Right ventricle myocardium superior (tissue), 1 donor: ENCODE results near the gene ABCA3. TPM values are rescaled to one million over a fixed set of nuclear protein-coding genes. Genes with fewer than 3 reads are reported as not detected.
"Not testable (repeated sequence)": the region's sequence is repeated elsewhere in the genome, so short reads cannot be mapped to it uniquely, and the experiment has no call there.

Experiments used
- ATAC-seq: fragments of 200-7000 bp; cut with Tn5 transposase; one replicate; pipeline ENCODE4 v1.9.1; 2020; ENCODE audit warnings: mild to moderate bottlenecking; ENCODE audit not compliant: poor library complexity
- DNase-seq: peaks from one replicate; pipeline ENCODE4 v3.0.0-alpha.2; 2020
- intact Hi-C: fragments of 100-400 bp; cut with DNase I; formaldehyde crosslinking; loops from one replicate; pipeline ENCODE4 v1.11.2; 2022
- long read RNA-seq: library from polyadenylated mRNA; unstranded; transcript quantifications from one replicate; pipeline ENCODE4 v2.0.0, GENCODE V29; 2021
- total RNA-seq: library from RNA; stranded (reverse); fragmentation: NEBNext Ultra II Directional; extraction: Animal tissue kit (Norgen Biotek cat#: 25700); gene quantifications from one replicate; pipeline ENCODE4 v1.2.1, GENCODE V29; 2021
- donor health status: DM: no; HTN: yes; CAD: no; lungs with severe emphysema.

ABCA3 gene
- 6.0 TPM for total RNA-seq
- long read RNA-seq, partial matches to known transcripts = 12 of 17 reads
- long read RNA-seq, other reads (novel, unspliced or antisense) = 5 of 17 reads

DNA sequence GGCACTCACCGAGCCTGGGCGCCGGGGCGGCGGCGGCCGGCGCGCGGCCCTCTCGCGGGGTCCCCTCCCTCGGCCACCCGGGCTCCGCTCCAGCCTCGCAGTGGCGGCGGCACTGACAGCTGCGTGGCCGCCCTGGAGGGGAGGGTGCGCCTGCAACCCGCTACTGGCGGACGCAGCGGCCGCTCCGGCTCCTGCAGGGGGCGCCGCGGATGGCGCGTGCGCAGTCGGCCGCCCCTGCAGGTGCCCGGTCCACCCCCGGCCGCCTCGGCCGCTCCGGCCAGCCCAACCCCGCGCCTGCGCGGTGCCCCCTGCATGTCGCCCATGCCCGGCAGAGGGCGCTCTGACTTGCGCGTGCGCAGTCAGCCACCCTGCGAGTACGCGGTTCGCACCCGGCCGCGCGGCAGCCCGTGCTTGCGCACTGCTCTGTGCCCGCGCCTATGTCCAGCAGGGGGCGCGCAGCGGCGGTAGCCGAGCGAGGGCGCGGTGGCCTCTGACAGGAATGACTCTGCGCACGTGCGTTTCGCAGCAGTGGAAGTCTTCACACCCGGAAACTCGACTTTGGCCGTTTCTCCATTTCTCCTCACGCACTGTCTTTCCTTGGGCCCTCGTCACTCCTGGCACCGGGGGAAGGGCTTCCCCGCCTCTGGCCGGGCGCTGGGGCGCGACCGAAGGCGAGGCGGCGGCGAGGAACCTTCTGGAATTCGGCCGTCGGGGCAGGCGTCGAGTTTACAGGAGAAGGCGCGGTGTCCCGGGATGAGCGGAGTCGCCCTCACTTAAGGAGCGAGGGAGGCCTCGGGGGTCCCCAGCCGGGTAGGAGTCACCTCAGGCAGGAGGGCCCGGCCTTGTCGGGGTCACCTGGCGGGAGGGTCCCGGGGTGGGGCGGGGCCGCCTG, at the start of gene ABCA3:
TSS of gene ABCA3 (minus strand) at position 165 of the 892 bp plus-strand sequence. CDS start 14,262 bp downstream, outside the sequence.
- intact Hi-C loops = loop anchor here (5.0 to 10.0 kb wide), 2 partner anchors 84 to 161 kb away; partner anchors contain the start of gene CCNF
- DNase-seq = peak; percentile 95
- ATAC-seq = peak; percentile 97

DNA sequence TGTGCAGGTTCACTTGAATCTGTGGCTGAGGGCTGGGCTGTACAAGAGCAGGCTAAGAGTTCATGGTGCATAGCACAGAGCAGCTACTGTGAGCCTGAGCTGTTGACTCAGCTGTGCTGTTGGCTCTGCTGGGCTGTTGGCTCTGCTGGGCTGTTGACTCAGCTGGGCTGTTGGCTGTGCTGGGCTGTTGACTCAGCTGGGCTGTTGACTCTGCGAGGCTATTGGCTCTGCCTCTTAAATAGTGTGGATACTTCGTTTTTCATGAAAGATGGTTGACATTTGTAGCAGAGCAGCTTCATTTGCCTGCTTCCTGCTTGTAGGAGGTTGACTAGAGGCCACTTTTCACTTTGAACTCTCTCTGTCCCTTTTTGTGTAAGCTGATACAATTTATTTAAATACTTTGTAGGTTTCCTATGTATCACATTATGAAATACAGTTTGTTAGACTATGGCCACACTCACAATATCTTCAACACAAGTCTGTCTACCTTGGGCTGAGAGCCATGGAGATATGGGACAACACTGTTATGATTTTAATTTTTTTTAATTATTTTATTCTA, 48.4 kb upstream of the ABCA3 start:
- intact Hi-C loops = no loop called here
- ATAC-seq = no peak
- no peak for DNase-seq

DNA sequence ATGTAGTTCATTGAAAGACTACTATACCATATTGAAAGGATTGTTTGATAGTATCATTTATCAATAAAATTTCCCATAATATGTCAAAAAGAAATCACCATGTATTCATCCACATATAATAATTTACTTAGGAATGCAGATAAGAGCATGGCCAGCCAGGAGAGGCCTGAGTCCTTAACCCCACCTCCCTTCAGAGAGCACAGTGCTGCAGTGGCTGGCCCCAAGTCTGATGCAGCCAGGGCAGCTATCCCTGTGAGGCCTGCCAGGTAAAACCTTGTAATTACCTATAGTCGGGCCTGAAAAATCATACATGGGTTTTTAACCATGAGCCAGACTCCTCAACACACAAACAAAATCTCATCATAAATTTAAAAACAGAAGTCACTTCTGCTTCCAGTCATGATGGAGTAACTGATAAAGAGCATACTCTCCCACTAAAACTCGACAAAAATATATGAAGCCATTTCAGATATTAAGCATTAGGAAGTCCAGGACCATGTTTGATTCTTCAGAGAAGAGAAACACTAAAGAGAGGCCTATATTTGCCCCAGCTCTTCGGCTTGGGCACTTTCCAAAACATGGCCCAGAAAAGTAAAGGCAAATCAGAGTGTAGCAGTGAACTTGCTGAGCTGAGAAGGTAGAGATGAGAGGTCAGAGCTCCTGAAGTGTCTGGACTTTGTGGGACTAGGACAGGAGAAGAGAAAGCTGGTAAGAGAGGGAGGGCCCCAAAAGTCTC, 47.8 kb upstream of the ABCA3 start:
- no peak for ATAC-seq
- intact Hi-C loops = no loop called here
- DNase-seq = no peak

DNA sequence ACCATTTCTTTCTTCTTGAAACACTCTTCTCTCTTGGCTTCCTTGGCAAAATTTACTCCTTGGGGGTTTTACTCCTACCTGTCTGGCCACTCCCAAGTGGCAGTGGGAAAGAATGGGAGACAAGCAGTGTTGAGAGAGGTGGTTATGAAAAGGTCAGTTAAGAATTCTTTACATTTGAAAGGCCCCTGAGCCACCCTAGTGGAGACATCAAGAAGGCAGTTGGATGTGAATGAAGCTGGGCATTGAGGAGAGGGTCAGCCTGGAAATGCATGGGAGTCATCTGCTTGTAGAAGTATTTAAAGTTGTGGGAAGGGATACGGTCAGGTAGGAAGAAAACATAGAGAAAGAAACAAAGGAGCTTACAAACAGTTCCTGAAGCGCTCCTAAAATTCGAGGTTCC, 46.5 kb upstream of the ABCA3 start:
- DNase-seq (no peak), ATAC-seq (no peak)
- intact Hi-C loops = no loop called here

DNA sequence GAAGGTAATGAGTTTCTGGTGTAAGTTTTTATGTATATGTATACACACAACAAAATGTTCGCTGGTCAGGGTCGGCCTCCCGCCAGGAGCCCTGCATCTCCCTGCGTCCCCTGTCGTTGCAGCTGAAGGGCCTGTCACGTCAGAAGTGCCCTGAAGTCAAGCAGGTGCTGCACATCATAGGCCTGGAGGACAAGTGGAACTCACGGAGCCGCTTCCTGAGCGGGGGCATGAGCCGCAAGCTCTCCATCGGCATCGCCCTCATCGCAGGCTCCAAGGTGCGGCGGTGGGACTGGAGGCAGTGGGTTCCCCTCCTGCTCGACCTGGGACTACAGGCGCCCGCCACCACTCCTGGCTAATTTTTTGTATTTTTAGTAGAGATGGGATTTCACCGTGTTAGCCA, 45.5 kb upstream of the ABCA3 start:
- intact Hi-C loops, DNase-seq, ATAC-seq: not testable (repeated sequence)

DNA sequence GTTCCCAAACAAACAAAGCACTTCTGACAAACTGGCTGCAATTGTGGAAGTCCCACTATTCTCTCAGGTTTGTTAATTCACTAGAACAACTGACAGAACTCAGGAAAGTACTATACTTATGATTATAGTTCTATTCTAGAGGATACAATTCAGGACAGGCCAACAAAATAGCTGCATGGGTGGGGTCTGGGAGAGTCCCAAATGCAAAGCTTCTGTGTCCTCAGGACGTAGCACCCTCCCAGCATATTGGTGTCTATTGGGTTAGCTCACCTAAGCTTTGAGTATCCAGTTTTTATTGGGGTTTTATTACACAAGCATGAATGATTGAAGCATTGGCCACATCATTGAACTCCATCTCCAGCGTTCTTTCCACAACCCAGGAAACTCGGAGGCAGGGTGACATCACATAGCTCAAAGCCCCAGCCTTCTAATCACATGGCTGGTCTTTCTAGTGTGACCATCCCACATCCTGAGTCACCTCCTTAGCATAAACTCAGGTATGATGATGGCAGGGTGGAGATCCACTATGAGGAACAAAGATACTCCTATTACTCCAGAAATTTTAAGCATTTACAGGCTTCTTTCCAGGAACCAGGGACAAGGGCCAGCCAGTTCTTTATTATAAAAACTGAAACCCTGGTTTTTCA, 44.8 kb upstream of the ABCA3 start:
- ATAC-seq (no peak), DNase-seq (no peak)
- intact Hi-C loops = no loop called here

DNA sequence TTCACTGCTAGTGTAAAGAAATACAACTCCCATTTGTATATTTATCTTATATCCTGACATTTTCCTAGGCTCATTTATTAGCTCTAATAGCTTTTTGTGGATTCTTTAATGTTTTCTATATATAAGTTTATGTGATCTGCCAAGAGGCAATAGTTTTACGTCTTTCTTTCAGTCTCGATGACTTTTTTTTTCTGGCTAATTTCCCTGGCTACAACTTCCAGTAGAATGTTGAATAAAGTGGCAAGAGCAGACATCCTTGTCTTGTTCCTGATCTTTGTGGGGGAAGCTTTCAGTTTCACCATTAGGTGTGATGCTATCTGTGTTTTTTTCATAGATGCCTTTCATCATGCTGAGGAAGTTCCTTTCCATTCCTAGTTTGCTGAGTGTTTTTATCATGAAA, 43.9 kb upstream of the ABCA3 start:
- intact Hi-C loops = no loop called here
- ATAC-seq (no peak), DNase-seq (no peak)

GRCh38 chr16:2383501-2383900, 43.0 kb upstream of the ABCA3 start:
- DNase-seq (no peak), ATAC-seq (no peak)
- intact Hi-C loops = no loop called here

- intact Hi-C loops = no loop called here
- DNase-seq = no peak
Measured at GRCh38 chr16:2374644-2375043, 34.1 kb upstream of the ABCA3 start.

DNA sequence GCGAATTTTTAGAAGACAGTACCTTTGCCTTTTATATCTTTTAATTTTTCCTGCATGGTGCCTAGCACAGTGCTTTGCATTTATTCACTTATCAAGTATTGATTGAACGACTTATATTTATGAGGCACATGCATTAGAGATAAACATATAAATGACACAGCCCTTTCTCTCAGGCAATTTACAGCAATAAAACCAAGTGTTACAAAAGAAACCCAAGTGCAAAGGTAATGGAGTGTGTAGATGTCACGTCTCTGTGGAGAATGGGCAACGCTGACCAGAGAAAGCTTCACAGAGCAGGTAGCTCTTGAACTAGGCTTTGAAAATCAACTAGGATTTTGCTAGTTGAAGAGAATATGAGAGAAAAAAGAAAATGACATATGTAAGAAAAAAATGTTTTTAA, 32.6 kb upstream of the ABCA3 start:
- intact Hi-C loops = no loop called here
- ATAC-seq (no peak), DNase-seq (no peak)

More at GRCh38 chr16:2374644-2375043, 34.1 kb upstream of the ABCA3 start:
- ATAC-seq = no peak

DNA sequence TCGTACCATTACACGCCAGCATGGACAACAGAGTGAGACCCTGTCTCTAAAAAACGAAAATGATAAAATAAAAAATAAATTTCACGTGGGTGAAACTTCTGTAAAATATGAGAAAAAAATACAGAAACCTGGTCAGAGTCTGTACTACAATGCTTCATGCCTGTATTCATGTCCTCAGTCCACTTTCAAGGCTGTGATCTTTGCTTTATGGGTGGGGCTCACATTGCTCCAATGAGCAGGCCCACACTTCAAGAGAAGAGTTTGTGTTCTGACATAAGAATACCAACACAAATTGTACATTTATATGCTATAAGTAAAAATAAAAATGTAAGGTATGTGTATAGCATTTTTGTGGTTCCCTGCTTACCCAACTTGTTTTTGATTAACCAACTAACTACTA, 32.2 kb upstream of the ABCA3 start:
- DNase-seq = no peak
- no peak for ATAC-seq
- intact Hi-C loops = no loop called here

GRCh38 chr16:2371421-2371820, 30.9 kb upstream of the ABCA3 start:
- no peak for DNase-seq
- intact Hi-C loops = no loop called here
- ATAC-seq = no peak

- intact Hi-C loops = no loop called here
- no peak for ATAC-seq
- DNase-seq = no peak
Measured at GRCh38 chr16:2370721-2371120, 30.2 kb upstream of the ABCA3 start.

DNA sequence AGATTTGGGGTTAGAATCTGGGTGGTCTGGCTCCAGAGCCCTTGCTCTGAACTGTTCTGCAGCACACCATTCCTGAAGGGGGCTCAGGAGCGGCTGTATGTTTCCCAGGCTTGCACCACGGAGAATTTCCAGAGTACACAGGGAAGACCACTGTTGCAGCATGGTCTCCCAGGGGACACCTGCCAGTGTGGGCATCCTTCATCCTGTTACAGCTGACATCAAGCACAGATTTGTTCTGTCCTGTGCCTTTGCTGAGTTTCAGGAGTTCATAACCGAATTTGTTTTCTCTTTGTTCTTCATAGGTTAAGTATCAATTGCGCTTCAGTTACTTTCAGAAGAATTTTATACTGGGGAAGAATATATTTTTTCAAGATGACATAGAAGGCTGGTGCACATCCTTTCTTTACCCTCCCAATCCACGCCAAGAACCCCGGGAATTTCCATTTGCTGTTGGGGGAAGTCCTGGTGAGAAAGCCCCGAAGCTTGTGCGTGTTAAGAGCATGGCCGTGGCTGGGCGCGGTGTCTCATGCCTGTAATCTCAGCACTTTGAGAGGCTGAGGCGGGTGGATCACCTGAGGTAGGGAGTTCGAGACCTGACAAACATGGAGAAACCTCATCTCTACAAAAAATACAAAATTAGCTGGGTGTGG, 26.3 kb upstream of the ABCA3 start:
- intact Hi-C loops = no loop called here
- ATAC-seq = no peak
- DNase-seq = no peak

GRCh38 chr16:2365397-2366294, 25.1 kb upstream of the ABCA3 start:
- intact Hi-C loops = no loop called here
- DNase-seq = no peak
- ATAC-seq = no peak

DNA sequence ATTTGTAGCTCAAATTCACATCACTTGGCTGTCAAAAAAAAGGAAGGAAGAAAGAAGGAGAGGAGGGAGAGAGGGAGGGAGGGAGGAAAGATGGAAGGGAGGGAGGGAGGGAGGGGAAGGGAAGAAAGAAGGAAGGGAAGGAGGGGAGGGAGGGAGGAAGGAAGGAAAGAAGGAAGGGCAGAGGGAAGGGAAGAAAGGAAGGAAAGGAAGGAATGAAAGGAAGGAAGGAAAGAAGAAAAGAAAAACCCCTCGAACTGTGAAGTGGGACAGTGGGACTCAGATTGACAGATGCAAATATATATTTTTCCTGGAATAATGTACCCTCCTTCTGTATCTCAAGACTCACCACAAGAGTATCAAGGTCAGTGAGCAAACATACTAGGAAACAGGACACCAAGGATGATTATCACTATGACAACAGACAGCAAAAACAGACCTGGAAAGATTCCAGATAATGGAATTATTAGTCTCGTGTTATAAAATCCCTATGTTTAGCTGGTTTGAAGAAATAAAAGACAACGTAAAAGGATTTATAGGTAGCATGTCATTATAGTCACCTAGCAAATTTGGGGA, 24.2 kb upstream of the ABCA3 start:
- intact Hi-C loops = no loop called here

GRCh38 chr16:2362218-2362617, 21.7 kb upstream of the ABCA3 start:
- ATAC-seq (no peak), DNase-seq (no peak)
- intact Hi-C loops = no loop called here

More for the DNA sequence above, 24.2 kb upstream of the ABCA3 start:
- DNase-seq (no peak), ATAC-seq (no peak)
